GM21529 (cell line): ENCODE measurements around the gene SYS1.

ENCODE experiments used
- ATAC-seq: cut with Tn5 transposase; IDR thresholded peaks from one replicate; pipeline ENCODE4 v1.9.1; 2021; ENCODE audit not compliant: unreplicated experiment

SYS1 gene

GRCh38 chr20:45378191-45378590 is 15.2 kb downstream of the SYS1 start, which contains the start of gene TP53TG5:
Gene TP53TG5 (minus strand): TSS chr20:45378325. CDS start chr20:45378236, 89 bp downstream.
- ATAC-seq = no peak

- no peak for ATAC-seq
Measured at GRCh38 chr20:45387274-45387673, 24.3 kb downstream of the SYS1 start.

- no peak for ATAC-seq
Measured at GRCh38 chr20:45390931-45391330, 28.0 kb downstream of the SYS1 start.

- no peak for ATAC-seq
Measured at GRCh38 chr20:45391559-45391958, 28.6 kb downstream of the SYS1 start.

- no peak for ATAC-seq
Measured at GRCh38 chr20:45392733-45393132, 29.8 kb downstream of the SYS1 start.

GRCh38 chr20:45394221-45395113 is 31.5 kb downstream of the SYS1 start:
- ATAC-seq = no peak

GRCh38 chr20:45395114-45395415 is 32.1 kb downstream of the SYS1 start:
- no peak for ATAC-seq

GRCh38 chr20:45399018-45399417 is 36.1 kb downstream of the SYS1 start:
- ATAC-seq = no peak

- ATAC-seq = no peak
Measured at GRCh38 chr20:45400346-45401031, 37.5 kb downstream of the SYS1 start.

GRCh38 chr20:45402946-45403345 is 40.0 kb downstream of the SYS1 start:
- ATAC-seq = no peak

- no peak for ATAC-seq
Measured at GRCh38 chr20:45404438-45404837, 41.5 kb downstream of the SYS1 start.

- no peak for ATAC-seq
Measured at GRCh38 chr20:45405571-45406259, 42.8 kb downstream of the SYS1 start.

- no peak for ATAC-seq
Measured at GRCh38 chr20:45406260-45407066, 43.5 kb downstream of the SYS1 start.

- no peak for ATAC-seq
Measured at GRCh38 chr20:45407067-45407745, 44.2 kb downstream of the SYS1 start.

GRCh38 chr20:45407783-45408645 is 45.1 kb downstream of the SYS1 start, which contains the start of gene DBNDD2:
Gene DBNDD2 (plus strand): TSS chr20:45408289. CDS start chr20:45408468, 179 bp downstream.
- ATAC-seq = no peak

GRCh38 chr20:45408646-45409213 is 45.8 kb downstream of the SYS1 start:
- no peak for ATAC-seq

GRCh38 chr20:45409521-45410272 is 46.7 kb downstream of the SYS1 start:
- no peak for ATAC-seq

- no peak for ATAC-seq
Measured at GRCh38 chr20:45410887-45411286, 47.9 kb downstream of the SYS1 start.
